MM.1S (cell line): Measurements from ENCODE around the gene ARL15.

Experiments used
- DNase-seq: peaks from one replicate; pipeline ENCODE4 v3.0.0-alpha.2; 2015
- H2AFZ ChIP-seq: fragments of 300-600 bp; sonication (generic); 2 replicates; pipeline ENCODE4 v1.6.0; 2016; ENCODE audit warnings: antibody characterized with exemption, low read length
- H3F3A ChIP-seq: fragments of 300-600 bp; sonication (generic); 2 replicates; pipeline ENCODE4 v1.6.1; 2016; ENCODE audit warnings: mild to moderate bottlenecking, antibody characterized with exemption, low read length, moderate library complexity, mixed read lengths; ENCODE audit not compliant: insufficient read depth
- H3K27ac ChIP-seq: fragments of 300-600 bp; sonication (generic); 2 replicates; pipeline ENCODE4 v1.5.1; 2016; ENCODE audit warnings: mild to moderate bottlenecking, low read length
- H3K27me3 ChIP-seq: fragments of 300-600 bp; sonication (generic); replicated peaks from 2 replicates; pipeline ENCODE4 v1.6.0; 2016; ENCODE audit warnings: low read length; ENCODE audit not compliant: insufficient read depth
- H3K36me3 ChIP-seq: fragments of 300-600 bp; sonication (generic); replicated peaks from 2 replicates; pipeline ENCODE4 v1.6.1; 2016; ENCODE audit warnings: mild to moderate bottlenecking, low read length, mixed read lengths; ENCODE audit not compliant: insufficient read depth
- H3K4me1 ChIP-seq: fragments of 300-600 bp; sonication (generic); 2 replicates; pipeline ENCODE4 v1.6.1; 2016; ENCODE audit warnings: low read length, mixed read lengths
- H3K4me2 ChIP-seq: fragments of 300-600 bp; sonication (generic); 2 replicates; pipeline ENCODE4 v1.6.0; 2016; ENCODE audit warnings: low read depth, low read length
- H3K4me3 ChIP-seq: fragments of 300-600 bp; sonication (generic); 2 replicates; pipeline ENCODE4 v1.5.1; 2016; ENCODE audit warnings: low read length, mixed read lengths
- H3K79me2 ChIP-seq: fragments of 300-600 bp; sonication (generic); 2 replicates; pipeline ENCODE4 v1.6.1; 2016; ENCODE audit warnings: mixed run types, low read length, mixed read lengths
- H3K9ac ChIP-seq: fragments of 300-600 bp; sonication (generic); 2 replicates; pipeline ENCODE4 v1.6.1; 2016; ENCODE audit warnings: low read length, mixed read lengths
- H3K9me2 ChIP-seq: fragments of 300-600 bp; sonication (generic); replicated peaks from 2 replicates; pipeline ENCODE4 v1.6.1; 2016; ENCODE audit warnings: mild to moderate bottlenecking, low read length, mixed read lengths; ENCODE audit not compliant: insufficient read depth
- H3K9me3 ChIP-seq: fragments of 300-600 bp; sonication (generic); replicated peaks from 2 replicates; pipeline ENCODE4 v1.6.1; 2016; ENCODE audit warnings: mild to moderate bottlenecking, low read length, mixed read lengths; ENCODE audit not compliant: insufficient read depth
- H4K20me1 ChIP-seq: fragments of 300-600 bp; sonication (generic); 2 replicates; pipeline ENCODE4 v1.6.1; 2016; ENCODE audit warnings: mild to moderate bottlenecking, low read length, moderate library complexity, mixed read lengths; ENCODE audit not compliant: insufficient read depth
- EZH2 ChIP-seq: fragments of 300-600 bp; sonication (generic); optimal IDR thresholded peaks from 2 replicates; pipeline ENCODE3; 2017; ENCODE audit warnings: low read depth, mild to moderate bottlenecking, antibody characterized with exemption, low read length, mixed read lengths
- EZH2phosphoT487 ChIP-seq: fragments of 300-600 bp; sonication (generic); IDR thresholded peaks from 2 replicates; pipeline ENCODE4 v1.6.1; 2018; ENCODE audit warnings: antibody characterized with exemption, low read length
- TF ChIP-seq, protein P1 (sequence below): fragments of 300-600 bp; sonication (generic); IDR thresholded peaks from 2 replicates; pipeline ENCODE4 v1.5.1; 2016; ENCODE audit warnings: antibody characterized with exemption, low read length, mixed read lengths

ARL15 gene

DNA sequence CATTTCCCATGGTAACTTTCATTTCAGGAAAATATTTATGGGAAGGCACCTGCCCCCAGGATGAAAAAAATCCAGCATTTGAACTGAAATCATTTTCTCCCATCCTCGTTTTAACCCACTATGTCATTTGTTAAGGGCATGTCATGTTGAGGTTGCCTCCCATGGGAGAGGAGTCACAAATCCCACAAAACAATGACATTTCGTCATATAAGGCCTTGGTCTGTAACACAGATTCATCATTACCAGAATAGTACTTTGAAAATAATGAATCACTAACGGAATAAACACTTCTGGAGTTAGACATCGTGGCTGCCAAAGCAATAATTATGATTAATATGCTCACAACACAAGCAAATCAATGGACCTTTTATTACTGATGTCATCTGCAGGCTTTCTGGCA, 475.9 kb downstream of the ARL15 start:
- no peak for DNase-seq
- no peak overlapping the region for H3K9ac ChIP-seq
- H3K27ac ChIP-seq, result no peak overlapping the region
- no peak overlapping the region for H3K4me3 ChIP-seq
- H3K79me2 ChIP-seq, result no peaks in the 10 kb centered on the region
- H3K9me3 ChIP-seq, result no peaks in the 10 kb centered on the region
- no peaks in the 10 kb centered on the region for H3K9me2 ChIP-seq
- no peaks in the 10 kb centered on the region for H4K20me1 ChIP-seq
- no peaks in the 10 kb centered on the region for H3F3A ChIP-seq
- H3K4me2 ChIP-seq, result no peak overlapping the region
- H3K27me3 ChIP-seq, result no peaks in the 10 kb centered on the region
- no peaks in the 10 kb centered on the region for H3K36me3 ChIP-seq
- TF ChIP-seq EZH2phosphoT487 (no peak), EZH2 (no peak)
- TF ChIP-seq, protein P1, sequence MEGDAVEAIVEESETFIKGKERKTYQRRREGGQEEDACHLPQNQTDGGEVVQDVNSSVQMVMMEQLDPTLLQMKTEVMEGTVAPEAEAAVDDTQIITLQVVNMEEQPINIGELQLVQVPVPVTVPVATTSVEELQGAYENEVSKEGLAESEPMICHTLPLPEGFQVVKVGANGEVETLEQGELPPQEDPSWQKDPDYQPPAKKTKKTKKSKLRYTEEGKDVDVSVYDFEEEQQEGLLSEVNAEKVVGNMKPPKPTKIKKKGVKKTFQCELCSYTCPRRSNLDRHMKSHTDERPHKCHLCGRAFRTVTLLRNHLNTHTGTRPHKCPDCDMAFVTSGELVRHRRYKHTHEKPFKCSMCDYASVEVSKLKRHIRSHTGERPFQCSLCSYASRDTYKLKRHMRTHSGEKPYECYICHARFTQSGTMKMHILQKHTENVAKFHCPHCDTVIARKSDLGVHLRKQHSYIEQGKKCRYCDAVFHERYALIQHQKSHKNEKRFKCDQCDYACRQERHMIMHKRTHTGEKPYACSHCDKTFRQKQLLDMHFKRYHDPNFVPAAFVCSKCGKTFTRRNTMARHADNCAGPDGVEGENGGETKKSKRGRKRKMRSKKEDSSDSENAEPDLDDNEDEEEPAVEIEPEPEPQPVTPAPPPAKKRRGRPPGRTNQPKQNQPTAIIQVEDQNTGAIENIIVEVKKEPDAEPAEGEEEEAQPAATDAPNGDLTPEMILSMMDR, result no peak
- no peak overlapping the region for H2AFZ ChIP-seq
- H3K4me1 ChIP-seq, result no peaks in the 10 kb centered on the region
